A673 (cell line): ENCODE results near the gene SULT2B1. TPM values are rescaled to one million over a fixed set of nuclear protein-coding genes. Genes with fewer than 3 reads are reported as not detected.
A peak's percentile ranks its signal among the peaks of the same experiment; 100 is the strongest.

Source experiments
- BruUV-seq: library from RNA; stranded (reverse); fragments of 400-500 nt; replicated peaks from 2 replicates; lab custom pipeline; 2021; lab: Mats Ljungman, UMichigan
- CTCF ChIA-PET: fragments of 300-600 bp; sonication (Branson Sonifier 250); formaldehyde crosslinking; loops from one replicate; lab custom pipeline; 2022; ENCODE audit warnings: antibody characterized with exemption; lab: Charles Lee
- POLR2A ChIA-PET: fragments of 300-600 bp; sonication (Branson Sonifier 250); formaldehyde crosslinking; loops from one replicate; lab custom pipeline; 2022; ENCODE audit warnings: antibody characterized with exemption; ENCODE audit not compliant: low non-redundant PET; lab: Charles Lee
- DNase-seq: peaks from one replicate; pipeline ENCODE4 v3.0.0-alpha.2; 2015; ENCODE audit warnings: low spot score
- H3K27ac ChIP-seq: fragments of 200-600 bp; sonication (generic); 2 replicates; pipeline ENCODE4 v1.5.1; 2016; ENCODE audit warnings: mixed run types, low read depth, mild to moderate bottlenecking, mixed read lengths, antibody characterized with exemption, low read length; ENCODE audit not compliant: poor library complexity, severe bottlenecking
- H3K27me3 ChIP-seq: fragments of 200-600 bp; sonication (generic); replicated peaks from 2 replicates; pipeline ENCODE4 v1.6.1; 2017; ENCODE audit warnings: mixed run types, low read depth, mild to moderate bottlenecking, mixed read lengths, antibody characterized with exemption, low read length; ENCODE audit not compliant: insufficient read depth, poor library complexity
- H3K36me3 ChIP-seq: fragments of 200-600 bp; sonication (generic); 2 replicates; pipeline ENCODE4 v1.6.1; 2016; ENCODE audit warnings: mixed run types, mild to moderate bottlenecking, mixed read lengths, antibody characterized with exemption, low read length; ENCODE audit not compliant: insufficient read depth, poor library complexity, severe bottlenecking
- H3K4me1 ChIP-seq: fragments of 200-600 bp; sonication (generic); 2 replicates; pipeline ENCODE4 v1.6.1; 2017; ENCODE audit warnings: mixed run types, mild to moderate bottlenecking, mixed read lengths, antibody characterized with exemption, low read length; ENCODE audit not compliant: insufficient read depth, poor library complexity, severe bottlenecking
- H3K4me3 ChIP-seq: fragments of 200-600 bp; sonication (generic); 2 replicates; pipeline ENCODE4 v1.5.1; 2016; ENCODE audit warnings: low read depth, mixed run types, mild to moderate bottlenecking, mixed read lengths, low read length; ENCODE audit not compliant: poor library complexity, severe bottlenecking
- H3K9me3 ChIP-seq: fragments of 200-600 bp; sonication (generic); 2 replicates; pipeline ENCODE4 v1.6.1; 2016; ENCODE audit warnings: mixed run types, low read depth, mild to moderate bottlenecking, mixed read lengths, antibody characterized with exemption, low read length; ENCODE audit not compliant: poor library complexity, severe bottlenecking
- EZH2 ChIP-seq: fragments of 200-600 bp; sonication (generic); IDR thresholded peaks from 2 replicates; pipeline ENCODE4 v1.6.1; 2017; ENCODE audit warnings: borderline replicate concordance, low read depth, mild to moderate bottlenecking, mixed read lengths, antibody characterized with exemption, low read length; ENCODE audit not compliant: poor library complexity, severe bottlenecking
- intact Hi-C: fragments of 100-400 bp; cut with micrococcal nuclease; formaldehyde crosslinking; loops from one replicate; pipeline ENCODE4 v1.10.0; 2022; ENCODE audit not compliant: unreplicated experiment
- total RNA-seq: library from RNA; stranded (reverse); gene quantifications from 2 replicates; pipeline ENCODE4 v1.2.3, GENCODE V29; 2021
- TF ChIP-seq, protein P1 (sequence below): fragments of 300-800, 200-600 bp; sonication (generic); conservative IDR thresholded peaks from 2 replicates; pipeline ENCODE4 v1.5.1; 2017; ENCODE audit warnings: low read depth, mild to moderate bottlenecking, antibody characterized with exemption, low read length, moderate library complexity, mixed read lengths

SULT2B1 gene
- total RNA-seq, 1 experiment from 2014 or later = 0.60 TPM

DNA sequence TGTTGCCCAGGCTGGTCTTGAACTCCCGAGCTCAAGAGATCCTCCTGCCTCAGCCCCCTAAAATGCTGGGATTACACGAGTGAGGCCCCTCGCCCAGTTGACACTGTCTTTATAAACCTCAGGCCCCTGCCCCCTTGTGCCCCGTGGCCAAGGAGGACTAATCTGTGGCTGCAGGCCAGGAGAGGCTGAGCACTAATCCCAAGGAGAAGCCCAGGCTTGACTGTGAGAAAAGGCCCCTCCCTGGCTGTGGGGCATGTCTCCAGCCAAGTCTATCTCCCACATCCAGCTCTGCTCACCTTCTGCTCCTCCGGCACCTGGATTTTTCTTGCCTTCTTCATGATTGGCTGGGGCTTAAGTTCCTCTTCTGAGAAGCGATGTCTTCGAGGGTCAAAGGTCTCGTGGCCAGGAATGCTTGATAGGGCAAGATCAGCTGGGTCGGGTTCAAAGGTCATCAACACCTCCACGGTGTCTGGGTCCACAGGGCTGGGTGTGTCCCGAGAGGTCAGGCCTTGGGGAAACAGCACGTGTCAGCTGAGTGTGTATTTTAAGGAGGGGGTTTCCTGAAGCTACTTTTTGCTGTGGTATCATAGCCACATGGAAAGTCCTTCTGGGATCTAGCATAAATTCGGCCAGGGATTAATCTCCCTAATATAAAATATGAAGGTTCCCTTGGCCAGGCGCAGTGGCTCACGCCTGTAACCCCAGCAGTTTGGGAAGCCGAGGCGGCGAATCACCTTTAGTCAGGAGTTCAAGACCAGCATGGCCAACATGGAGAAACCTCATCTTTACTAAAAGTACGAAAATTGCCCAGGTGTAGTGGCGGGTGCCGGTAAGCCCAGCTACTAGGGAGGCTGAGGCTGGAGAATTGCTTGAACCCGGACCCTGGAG lies 81.4 kb downstream of the SULT2B1 start:
- peaks cover 19% of the 10 kb centered on the region for H3K36me3 ChIP-seq
- peaks cover 47% of the 10 kb centered on the region for H3K4me1 ChIP-seq
- H3K4me3 ChIP-seq = peak overlapping the region; percentile 33
- no TSS peak for BruUV-seq
- H3K27ac ChIP-seq = peak overlapping the region; percentile 91
- DNase-seq = no peak
- POLR2A ChIA-PET = interaction anchor here (0.6 kb wide), 1 partner anchor 351 kb away, joined by 4 read pairs; no protein-coding TSS in a partner anchor
- H3K9me3 ChIP-seq = no peaks in the 10 kb centered on the region
- TF ChIP-seq, protein P1, sequence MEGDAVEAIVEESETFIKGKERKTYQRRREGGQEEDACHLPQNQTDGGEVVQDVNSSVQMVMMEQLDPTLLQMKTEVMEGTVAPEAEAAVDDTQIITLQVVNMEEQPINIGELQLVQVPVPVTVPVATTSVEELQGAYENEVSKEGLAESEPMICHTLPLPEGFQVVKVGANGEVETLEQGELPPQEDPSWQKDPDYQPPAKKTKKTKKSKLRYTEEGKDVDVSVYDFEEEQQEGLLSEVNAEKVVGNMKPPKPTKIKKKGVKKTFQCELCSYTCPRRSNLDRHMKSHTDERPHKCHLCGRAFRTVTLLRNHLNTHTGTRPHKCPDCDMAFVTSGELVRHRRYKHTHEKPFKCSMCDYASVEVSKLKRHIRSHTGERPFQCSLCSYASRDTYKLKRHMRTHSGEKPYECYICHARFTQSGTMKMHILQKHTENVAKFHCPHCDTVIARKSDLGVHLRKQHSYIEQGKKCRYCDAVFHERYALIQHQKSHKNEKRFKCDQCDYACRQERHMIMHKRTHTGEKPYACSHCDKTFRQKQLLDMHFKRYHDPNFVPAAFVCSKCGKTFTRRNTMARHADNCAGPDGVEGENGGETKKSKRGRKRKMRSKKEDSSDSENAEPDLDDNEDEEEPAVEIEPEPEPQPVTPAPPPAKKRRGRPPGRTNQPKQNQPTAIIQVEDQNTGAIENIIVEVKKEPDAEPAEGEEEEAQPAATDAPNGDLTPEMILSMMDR = no peak
- no peak for TF ChIP-seq EZH2
- CTCF ChIA-PET = interaction anchor here (0.6 kb wide), 1 partner anchor 45 kb away, joined by 15 read pairs; no protein-coding TSS in a partner anchor
- no peaks in the 10 kb centered on the region for H3K27me3 ChIP-seq
- intact Hi-C loops = no loop called here

DNA sequence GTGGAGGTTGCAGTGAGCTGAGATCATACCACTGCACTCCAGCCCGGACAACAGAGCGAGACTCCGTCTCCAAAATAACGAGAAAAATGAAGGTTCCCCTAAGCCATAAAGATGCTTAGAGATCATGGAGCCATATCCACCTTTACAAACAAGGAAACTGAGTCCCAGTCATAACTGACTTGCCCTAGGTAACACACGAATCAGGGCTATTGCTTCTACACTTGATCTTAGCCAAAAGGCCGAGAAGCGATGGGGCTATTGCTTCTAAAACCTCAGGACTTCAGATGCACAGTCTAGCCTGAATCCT lies 82.0 kb downstream of the SULT2B1 start:
- no peak for DNase-seq
- Histone ChIP-seq H3K4me3 (peak overlapping the region; percentile 33), H3K36me3 (peaks cover 19% of the 10 kb centered on the region), H3K27ac (peak overlapping the region; percentile 91), H3K27me3 (no peaks in the 10 kb centered on the region), H3K9me3 (no peaks in the 10 kb centered on the region), H3K4me1 (peaks cover 53% of the 10 kb centered on the region)
- no TSS peak for BruUV-seq
- TF ChIP-seq, protein P1 = no peak
- ChIA-PET CTCF (interaction anchor here (0.6 kb wide), 1 partner anchor 45 kb away, joined by 15 read pairs; no protein-coding TSS in a partner anchor), POLR2A (interaction anchor here (0.6 to 0.9 kb wide), 2 partner anchors 10 to 350 kb away, joined by 3 to 4 read pairs; no protein-coding TSS in a partner anchor)
- intact Hi-C loops = no loop called here

DNA sequence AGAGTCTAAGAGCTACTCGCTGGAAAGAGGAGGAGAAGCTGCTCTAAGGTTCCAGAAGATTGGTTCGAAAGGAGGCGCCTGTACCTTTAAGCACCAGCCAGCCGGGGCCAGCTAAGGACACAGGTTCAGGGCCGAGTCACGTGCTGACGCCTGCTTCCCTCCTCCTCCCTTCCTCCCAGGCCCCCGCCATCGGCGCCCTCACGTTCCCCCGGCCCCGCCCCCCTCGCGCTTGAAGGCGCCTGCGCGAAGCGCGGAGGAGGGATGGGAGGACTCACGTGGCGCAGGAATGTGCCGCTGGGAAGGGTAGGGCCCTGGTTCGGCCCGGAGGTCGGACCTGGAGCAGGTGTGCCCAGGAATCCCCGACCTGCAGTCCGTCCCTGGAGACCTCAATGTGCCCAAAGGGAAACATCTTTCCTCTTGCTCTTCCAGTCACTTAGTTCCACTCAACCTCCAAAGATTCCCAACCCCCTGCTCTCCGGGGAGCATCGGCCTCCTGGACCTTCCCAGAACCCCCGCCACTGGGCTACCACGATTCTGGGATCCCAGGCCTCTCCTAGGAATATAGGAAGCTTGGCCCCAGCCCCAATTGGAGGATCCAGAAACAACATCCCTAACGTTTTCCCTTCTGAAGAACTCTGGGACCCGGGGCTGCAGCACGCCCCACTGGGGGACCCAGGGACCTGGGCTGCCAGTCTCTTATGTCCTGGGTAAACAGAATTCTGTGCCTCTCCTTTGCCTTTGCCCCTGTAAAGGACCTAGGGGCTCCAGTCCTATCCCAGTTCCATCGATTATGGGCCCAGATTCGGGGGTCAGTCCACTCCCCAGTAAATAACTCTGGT lies 82.7 kb downstream of the SULT2B1 start:
- POLR2A ChIA-PET = interaction anchor here (0.9 kb wide), 1 partner anchor 11 kb away, joined by 3 read pairs; no protein-coding TSS in a partner anchor
- no peaks in the 10 kb centered on the region for H3K9me3 ChIP-seq
- peak overlapping the region; percentile 91 for H3K27ac ChIP-seq
- no peaks in the 10 kb centered on the region for H3K27me3 ChIP-seq
- CTCF ChIA-PET = no interaction called here
- TF ChIP-seq, protein P1 = no peak
- TF ChIP-seq EZH2 = no peak
- peaks cover 19% of the 10 kb centered on the region for H3K36me3 ChIP-seq
- DNase-seq = peak; percentile 99
- peaks cover 53% of the 10 kb centered on the region for H3K4me1 ChIP-seq
- H3K4me3 ChIP-seq = peak overlapping the region; percentile 67
- BruUV-seq = no TSS peak
- intact Hi-C loops = no loop called here
